IMR-90 (cell line): Measurements from ENCODE around the gene SSBP3.

Experiments used
- CTCF ChIP-seq: conservative IDR thresholded peaks from 2 replicates; pipeline ENCODE4 v1.5.1; 2012; ENCODE audit warnings: mild to moderate bottlenecking, low read depth, low read length, improper control_type of control experiment
- MAZ ChIP-seq: IDR thresholded peaks from 2 replicates; pipeline ENCODE4 v1.6.1; 2012; ENCODE audit warnings: low read depth, mild to moderate bottlenecking, low read length, improper control_type of control experiment, moderate library complexity, borderline replicate concordance
- POLR2A ChIP-seq: IDR thresholded peaks from 2 replicates; pipeline ENCODE4 v1.6.1; 2012; ENCODE audit warnings: mild to moderate bottlenecking, low read depth, low read length
- RCOR1 ChIP-seq: IDR thresholded peaks from 2 replicates; pipeline ENCODE4 v1.6.1; 2012; ENCODE audit warnings: mild to moderate bottlenecking, low read length, improper control_type of control experiment; ENCODE audit not compliant: insufficient replicate concordance
- SMC3 ChIP-seq: fragments of 150-350 bp; IDR thresholded peaks from 2 replicates; pipeline ENCODE4 v1.6.1; 2016; ENCODE audit warnings: low read depth, mild to moderate bottlenecking, antibody characterized with exemption, low read length, moderate library complexity

- no peak for TF ChIP-seq POLR2A
- TF ChIP-seq CTCF: no peak
- no peak for TF ChIP-seq MAZ
- no peak for TF ChIP-seq SMC3
- TF ChIP-seq RCOR1: no peak
Measured at GRCh38 chr1:54247863-54248515, 158.2 kb downstream of the SSBP3 start.
